AG08396 (cell line): ENCODE measurements around the gene MKNK1.

Experiments used
- DNase-seq: peaks from one replicate; pipeline ENCODE4 v3.0.0; 2012; ENCODE audit warnings: low spot score, mixed read lengths

Gene MKNK1

GRCh38 chr1:46595127-46595526 is 8.9 kb downstream of the MKNK1 start:
- no peak for DNase-seq

- no peak for DNase-seq
These were observed 10.0 kb downstream of the MKNK1 start for GRCh38 chr1:46594063-46594462.

- DNase-seq, result no peak
These were observed 11.2 kb downstream of the MKNK1 start for GRCh38 chr1:46592823-46593222.

GRCh38 chr1:46589529-46589928 is 14.5 kb downstream of the MKNK1 start:
- no peak for DNase-seq

- no peak for DNase-seq
These were observed 17.0 kb downstream of the MKNK1 start for GRCh38 chr1:46587069-46587468.

GRCh38 chr1:46585312-46585938 is 18.6 kb downstream of the MKNK1 start:
- no peak for DNase-seq

GRCh38 chr1:46583494-46583893 is 20.6 kb downstream of the MKNK1 start:
- DNase-seq, result no peak

- DNase-seq, result no peak
These were observed 21.1 kb downstream of the MKNK1 start for GRCh38 chr1:46582972-46583371.

GRCh38 chr1:46581681-46582455 is 22.2 kb downstream of the MKNK1 start:
- no peak for DNase-seq

- no peak for DNase-seq
These were observed 23.7 kb downstream of the MKNK1 start for GRCh38 chr1:46580140-46580903.

GRCh38 chr1:46577671-46578070 is 26.4 kb downstream of the MKNK1 start:
- DNase-seq, result no peak

GRCh38 chr1:46576596-46576995 is 27.5 kb downstream of the MKNK1 start:
- DNase-seq, result no peak

GRCh38 chr1:46575778-46576177 is 28.3 kb downstream of the MKNK1 start:
- no peak for DNase-seq

- DNase-seq, result no peak
These were observed 28.8 kb downstream of the MKNK1 start for GRCh38 chr1:46575300-46575699.

GRCh38 chr1:46571691-46572225 is 32.3 kb downstream of the MKNK1 start:
- DNase-seq, result no peak

- DNase-seq, result no peak
These were observed 34.0 kb downstream of the MKNK1 start for GRCh38 chr1:46569884-46570725.

- DNase-seq, result no peak
These were observed 35.0 kb downstream of the MKNK1 start for GRCh38 chr1:46569116-46569515.

- DNase-seq, result no peak
These were observed 35.6 kb downstream of the MKNK1 start for GRCh38 chr1:46568461-46568891.

GRCh38 chr1:46563341-46563740 is 40.7 kb downstream of the MKNK1 start:
- no peak for DNase-seq

- no peak for DNase-seq
These were observed 41.6 kb downstream of the MKNK1 start for GRCh38 chr1:46562498-46562897.

GRCh38 chr1:46558966-46559365 is 45.1 kb downstream of the MKNK1 start:
- DNase-seq, result no peak
